HG03066 (cell line): ENCODE data around the gene TTC38.

Source experiments
- ATAC-seq: cut with Tn5 transposase; IDR thresholded peaks from one replicate; pipeline ENCODE4 v1.9.1; 2021; ENCODE audit warnings: low read depth; ENCODE audit not compliant: unreplicated experiment

TTC38 gene

DNA sequence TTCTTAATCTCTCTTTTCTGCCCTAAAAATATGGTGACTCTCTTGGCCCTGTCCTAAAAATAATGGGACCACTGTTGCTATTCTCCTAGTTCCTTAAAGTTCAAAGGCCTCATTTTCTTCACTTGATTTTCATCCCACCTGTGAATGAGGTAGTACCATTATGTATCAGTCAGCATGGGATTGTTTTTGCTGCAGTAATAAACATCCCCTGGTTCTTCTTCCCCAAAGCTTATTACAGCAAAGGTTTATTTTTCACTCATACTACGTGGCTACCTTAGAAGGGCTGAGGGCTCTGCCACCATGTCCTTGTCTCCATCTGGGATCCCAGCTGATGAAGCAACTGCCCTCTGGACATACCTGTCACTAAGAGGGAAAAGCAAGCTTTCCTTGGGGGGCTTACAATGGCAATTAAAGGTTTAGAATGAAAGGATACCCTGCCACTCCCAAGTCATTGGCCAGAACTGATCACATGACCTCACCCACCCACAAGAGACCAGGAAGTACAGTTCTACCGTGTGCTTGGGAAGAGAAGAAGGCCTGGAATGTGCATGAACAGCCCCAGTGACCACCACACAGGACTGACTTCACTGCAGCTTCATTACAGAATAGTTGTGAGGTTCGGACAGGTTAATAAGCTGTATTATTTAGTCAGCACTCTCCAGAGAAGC lies 7.8 kb downstream of the TTC38 start:
- no peak for ATAC-seq

DNA sequence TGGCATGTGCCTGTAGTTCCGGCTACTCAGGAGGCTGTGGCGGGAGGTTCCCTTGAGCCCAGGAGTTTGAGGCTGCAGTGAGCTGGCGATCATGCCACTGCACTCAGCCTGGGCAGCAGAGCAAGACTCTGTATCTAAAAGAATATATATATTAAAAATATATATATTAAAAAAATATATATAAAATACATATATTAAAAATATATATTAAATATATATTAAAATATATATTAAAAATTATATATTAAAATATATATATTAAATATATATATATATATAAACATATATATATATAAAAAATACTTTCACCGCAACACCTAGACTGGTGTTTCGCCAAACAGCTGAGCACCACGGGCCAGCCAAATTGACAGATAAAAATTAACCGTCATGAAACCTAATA lies 8.8 kb downstream of the TTC38 start:
- ATAC-seq = no peak

DNA sequence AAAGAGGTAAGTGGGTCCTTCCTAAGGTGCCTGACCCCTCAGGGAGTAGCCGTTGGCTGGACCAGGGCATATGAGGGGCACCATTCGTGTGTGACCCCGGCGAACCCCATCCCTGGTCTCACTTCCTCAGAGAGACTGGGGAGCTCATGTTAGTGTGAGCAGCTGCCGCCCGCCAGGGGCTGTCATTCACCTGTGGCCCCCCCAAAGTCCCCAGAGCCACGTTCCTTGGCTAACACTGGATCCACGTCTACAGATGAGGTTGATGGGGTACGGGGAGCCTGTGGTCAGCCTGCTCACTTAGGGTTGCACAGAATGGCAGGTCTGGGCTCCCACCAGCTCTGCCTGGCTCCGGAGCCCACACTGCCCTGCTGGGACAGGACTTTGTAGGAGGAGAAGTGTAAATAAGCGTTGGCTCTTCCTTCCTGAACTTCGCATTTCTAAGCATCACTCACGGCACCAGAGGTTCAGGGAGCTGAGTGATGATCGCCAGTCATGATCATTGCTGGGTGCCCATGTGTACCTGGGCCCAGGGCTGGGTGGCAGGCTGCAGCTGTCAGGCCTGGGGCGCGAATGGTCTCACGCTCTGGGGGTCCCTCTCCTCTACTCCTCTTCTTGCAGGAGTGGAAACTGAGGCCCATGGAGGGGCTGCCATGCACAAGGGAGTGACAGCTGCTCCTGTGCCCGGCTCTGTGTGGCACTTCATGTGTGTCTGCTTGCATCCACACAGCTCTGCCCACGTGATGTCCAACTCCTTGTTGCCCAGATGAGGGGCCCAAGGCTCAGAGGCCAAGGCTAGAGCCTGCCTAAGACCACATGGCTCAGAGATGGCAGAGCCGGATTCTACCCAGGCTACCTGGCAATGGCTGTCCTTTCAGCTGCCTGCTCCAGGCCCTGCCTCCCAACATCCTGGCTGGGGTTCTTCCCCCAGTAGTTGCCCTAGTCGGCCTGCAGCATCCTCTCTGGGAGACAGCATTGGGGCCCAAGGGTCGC lies 11.1 kb downstream of the TTC38 start:
- ATAC-seq = no peak

DNA sequence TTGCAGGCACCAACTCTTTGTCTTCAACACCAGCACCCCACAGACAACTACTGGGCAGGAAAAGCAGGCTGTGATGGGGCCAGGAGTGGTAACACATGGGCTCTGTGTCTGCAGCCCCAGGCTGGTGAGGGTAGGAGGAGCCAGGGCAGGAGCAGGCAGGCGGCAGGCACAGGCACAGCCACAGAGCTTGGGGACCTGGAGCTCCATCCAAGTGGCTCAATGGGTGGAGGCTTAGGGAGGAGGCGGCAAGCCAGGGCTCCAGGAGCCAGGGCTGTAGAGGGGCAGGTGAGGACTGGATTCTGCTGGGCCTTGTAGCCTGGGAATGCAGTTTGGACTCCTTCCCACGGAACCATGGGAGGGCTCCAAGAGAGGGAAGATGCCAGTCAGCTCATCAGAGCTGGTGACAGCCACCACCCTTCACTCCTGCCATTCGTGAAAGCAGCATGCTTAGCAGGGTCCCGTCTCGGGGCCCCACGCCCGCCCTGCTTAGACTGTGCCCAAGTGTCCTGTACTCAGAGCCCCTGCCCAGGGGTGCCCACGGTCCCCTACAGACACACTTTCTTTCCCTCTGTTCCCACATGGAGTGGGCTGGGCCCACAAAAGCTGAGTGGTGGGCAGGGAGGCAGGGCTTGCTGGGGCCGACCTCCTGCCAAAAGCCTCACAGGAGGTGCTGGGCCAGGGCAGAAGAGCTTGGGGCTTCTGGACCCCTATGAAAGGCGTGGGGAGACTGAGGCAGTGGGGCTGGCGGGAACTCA lies 12.4 kb downstream of the TTC38 start:
- no peak for ATAC-seq

DNA sequence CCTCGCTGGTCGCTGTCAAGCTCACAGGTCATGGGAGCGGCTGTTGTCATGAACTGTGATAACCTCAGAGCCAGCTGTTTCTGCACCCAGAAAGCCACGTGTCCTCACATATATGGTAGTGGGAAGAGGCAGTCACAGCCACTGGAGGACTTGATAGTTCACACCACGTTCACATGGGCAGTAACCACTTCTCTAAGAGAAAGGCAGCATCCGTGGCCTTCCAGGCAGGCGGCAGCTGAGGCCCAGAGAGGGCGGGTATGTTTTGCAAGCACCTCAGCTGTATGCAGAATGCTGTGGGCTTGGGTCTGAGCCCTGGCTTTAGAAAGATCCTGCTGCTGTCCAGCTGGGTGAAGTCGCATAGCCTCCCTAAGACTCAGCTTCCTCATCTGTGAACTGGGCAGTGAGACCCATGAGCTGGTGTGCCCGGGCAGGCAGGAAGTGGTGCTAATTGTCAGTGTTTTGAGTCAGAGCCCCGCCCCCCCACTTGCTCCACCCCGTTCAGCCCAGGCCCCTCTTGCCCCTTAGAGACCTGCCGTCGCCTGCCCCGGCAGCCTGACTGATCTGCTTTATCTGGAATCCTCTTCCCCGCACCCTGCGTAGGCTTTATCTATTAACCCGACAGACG lies 13.3 kb downstream of the TTC38 start:
- ATAC-seq = no peak

DNA sequence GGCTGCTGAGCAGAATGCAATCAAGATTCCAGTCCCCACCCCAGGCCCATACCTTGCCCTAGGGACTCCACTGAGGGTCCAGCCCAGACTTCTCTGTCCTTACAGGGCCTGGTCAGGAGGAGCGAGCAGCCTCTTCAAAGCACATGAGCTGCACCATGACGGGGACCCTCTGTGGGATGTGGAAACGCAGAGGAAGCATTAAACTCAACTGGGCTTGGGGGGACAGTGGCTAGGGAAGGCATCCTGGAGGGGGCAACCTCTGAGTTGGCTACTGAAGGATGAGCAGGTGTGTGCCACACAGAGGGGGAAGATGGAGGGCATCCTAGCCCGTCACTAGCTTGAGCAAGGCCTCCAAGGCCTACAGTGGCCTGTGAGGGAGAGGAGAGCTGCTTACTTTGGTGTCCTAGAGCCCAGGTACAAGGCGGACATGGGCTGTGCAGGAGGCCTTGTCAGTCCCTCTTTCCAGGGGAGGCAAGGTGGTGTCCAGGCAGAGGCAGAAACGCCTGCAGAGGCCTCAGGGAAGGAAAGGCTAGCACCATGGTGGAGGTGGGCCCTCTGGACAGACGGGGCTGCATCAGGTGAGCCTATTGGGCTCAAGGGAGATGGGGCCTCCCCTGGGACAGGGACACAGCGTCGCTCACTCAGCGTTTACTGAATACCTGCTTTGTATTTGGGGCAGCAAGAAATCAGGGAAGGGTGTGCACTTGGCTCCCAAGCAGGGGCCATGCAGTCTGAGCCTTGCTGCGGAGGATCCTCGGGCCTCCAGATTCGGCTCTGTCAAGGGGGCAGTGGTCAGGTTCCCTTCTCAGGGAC lies 14.3 kb downstream of the TTC38 start:
- no peak for ATAC-seq

DNA sequence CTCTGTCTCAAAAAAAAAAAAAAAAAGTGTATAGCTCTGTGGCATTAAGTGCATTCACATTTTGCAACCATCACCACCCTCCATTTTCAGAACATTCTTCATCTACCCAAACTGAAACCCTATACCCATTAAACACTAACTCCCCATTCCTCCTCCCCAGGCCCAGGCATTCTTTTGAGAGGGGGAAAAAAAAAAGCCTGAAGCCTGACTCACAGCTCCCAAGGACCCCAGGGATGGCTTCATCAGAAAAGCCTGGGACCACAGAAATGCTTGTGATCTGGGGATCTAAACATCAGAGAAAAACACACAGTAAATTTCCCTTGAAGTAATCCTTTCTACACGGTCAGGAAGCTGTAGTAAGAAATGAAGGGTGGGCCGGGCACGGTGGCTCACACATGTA lies 18.2 kb downstream of the TTC38 start:
- ATAC-seq = no peak

DNA sequence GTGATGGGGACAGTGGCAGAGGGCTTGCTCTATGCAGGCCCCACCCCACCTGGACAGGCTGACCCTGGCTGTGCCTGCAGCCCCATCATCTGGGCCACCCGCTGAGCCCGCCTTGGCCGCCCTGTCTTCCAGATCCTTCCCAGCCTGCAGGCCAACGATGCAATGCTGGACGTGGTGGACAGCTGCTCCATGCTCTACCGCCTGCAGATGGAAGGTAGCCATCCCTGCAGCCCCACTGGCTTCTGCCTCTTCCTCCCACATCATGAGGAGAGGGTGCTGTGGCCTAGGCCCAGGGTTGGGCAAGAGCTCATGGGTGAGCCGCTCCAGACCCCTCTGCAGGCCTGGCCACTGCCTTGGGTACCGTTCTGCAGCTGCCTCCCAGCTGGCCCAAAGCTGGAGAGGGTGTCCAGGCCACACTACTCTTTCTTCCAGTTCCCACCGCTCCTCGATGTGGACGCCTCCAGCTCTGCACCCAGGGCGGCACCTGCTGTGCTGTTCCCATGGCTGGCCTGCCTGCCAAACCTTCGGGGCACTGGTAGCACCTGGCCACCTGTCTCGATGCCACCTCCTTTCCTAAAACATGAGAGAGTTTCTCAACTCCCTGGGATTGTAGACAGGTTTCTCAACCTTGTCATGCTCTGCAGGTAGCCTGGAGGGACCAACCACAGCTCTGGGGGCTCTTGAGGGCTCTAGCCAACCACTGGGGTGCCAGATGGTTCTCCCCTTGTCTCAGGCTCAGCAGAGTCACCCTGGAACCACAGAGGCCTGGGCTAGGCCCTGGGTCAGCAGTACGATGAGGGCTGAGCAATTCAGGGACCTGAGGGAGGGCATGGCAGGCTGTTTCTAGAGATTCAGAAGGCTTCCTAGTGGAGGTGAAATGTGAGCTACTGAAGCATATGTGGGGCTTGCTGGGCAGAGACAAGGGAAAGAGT lies 19.4 kb downstream of the TTC38 start:
- ATAC-seq = no peak

DNA sequence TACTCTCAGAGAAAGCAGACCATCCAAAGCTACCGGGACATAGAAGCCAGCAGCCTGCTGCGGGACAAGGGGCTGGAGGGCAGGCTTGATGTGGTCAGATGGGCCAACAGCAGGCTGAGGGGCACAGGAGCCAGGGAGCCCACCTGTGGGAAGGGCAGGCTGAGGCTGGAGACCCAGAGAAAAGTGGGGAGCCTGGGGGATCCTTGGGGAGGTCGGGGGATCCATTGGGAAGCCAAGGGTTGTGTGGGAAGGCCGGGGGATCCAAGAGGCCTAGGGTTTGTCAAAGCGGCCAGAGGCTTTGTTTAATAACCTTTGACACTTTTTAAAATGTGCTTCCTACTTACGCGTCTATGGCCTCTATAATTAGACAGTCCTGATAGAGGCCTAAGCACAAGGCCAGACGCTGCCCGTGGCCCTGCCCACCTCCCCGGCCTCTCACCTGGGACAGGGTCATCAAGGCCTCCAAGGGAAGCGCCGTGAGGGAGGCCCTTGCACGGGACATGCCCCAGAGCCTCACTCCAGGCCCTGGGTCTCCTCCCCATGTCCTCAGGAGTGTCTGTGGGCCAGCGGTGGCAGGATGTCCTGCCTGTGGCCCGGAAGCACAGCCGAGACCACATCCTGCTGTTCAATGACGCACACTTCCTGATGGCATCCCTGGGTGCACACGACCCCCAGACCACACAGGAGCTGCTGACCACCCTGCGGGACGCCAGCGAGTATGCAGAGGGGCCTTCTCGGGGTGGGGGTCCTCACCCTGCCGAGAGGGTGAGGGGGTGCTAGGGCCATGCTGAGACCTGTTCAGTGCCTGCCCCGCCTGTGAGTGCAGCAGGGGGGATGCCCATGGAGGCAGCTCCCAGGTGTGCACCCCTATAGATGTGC lies 20.3 kb downstream of the TTC38 start:
- peak; percentile 68 for ATAC-seq

DNA sequence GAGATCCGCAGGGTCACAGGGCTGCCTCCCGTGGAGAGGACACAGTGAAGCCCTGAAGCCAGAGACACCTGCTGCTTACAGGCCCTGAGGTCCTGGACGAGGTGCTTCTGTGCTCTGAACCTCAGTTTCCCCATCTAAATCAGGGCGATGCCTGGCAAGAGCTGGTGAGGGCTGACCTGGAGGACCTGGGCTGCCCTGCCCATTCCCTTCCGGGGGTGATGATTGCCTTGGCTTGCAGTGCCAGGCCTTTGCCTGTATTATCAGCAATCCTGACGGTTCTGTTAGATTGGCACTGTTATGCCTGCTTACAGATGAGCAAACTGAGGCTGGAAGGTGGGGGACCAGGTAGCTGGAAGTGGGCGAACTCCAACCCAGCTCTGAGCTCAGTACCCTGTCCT lies 21.0 kb downstream of the TTC38 start:
- no peak for ATAC-seq

DNA sequence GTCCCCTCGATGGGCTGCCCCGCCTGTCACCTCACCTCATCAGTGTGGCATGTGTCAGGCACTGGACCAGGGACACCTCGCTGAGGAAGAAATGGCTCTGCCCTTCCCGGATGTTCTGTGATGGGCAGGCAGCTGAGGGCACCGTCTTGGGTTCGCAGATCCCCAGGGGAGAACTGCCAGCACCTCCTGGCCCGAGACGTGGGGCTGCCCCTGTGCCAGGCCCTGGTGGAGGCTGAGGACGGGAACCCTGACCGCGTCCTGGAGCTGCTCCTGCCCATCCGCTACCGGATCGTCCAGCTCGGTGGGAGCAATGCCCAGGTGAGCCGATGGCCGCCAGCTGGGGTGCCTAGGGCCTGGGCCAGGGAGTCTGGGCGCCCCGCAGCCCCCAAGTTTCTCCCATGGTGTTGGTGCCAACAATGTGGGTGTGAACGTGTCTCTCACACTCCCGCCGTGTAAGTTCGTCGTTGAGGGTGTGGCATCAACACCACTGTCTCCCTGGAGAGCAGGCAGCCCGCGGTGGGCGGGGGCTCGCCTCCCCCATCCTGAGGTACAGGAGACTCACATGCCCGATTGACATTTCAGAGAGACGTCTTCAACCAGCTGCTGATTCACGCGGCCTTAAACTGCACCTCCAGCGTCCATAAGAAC lies 21.6 kb downstream of the TTC38 start:
- ATAC-seq = no peak

DNA sequence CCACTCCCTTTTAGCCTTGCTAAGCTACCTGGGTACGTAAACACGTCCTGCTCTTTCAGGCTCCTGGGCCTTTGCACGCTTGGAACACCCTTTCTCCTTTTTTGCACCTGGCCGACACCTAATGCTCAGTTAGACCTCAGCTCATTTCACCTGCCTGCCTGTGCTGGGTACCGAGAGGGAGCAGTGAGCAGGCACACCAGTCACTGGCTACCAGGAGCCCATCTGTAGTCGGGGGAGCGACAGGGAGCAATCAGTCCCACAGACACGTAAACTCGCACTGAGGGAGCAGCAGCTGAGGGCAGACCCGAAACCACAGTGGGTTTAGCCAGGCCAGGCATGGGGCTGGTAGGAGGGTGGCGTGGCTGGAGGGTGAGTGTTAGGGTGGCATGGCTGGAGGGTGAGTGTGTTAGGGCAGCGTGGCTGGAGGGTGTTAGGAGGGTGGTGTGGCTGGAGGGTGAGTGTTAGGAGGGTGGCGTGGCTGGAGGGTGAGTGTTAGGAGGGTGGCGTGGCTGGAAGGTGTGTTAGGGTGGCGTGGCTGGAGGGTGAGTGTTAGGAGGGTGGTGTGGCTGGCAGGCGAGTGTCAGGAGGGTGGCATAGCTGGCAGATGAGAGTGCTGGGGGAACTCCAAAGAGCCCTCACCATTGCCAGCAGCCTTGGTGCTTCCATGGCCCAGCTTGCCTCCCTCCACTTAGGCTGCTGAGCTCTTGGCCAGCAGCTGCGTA lies 22.5 kb downstream of the TTC38 start:
- no peak for ATAC-seq

DNA sequence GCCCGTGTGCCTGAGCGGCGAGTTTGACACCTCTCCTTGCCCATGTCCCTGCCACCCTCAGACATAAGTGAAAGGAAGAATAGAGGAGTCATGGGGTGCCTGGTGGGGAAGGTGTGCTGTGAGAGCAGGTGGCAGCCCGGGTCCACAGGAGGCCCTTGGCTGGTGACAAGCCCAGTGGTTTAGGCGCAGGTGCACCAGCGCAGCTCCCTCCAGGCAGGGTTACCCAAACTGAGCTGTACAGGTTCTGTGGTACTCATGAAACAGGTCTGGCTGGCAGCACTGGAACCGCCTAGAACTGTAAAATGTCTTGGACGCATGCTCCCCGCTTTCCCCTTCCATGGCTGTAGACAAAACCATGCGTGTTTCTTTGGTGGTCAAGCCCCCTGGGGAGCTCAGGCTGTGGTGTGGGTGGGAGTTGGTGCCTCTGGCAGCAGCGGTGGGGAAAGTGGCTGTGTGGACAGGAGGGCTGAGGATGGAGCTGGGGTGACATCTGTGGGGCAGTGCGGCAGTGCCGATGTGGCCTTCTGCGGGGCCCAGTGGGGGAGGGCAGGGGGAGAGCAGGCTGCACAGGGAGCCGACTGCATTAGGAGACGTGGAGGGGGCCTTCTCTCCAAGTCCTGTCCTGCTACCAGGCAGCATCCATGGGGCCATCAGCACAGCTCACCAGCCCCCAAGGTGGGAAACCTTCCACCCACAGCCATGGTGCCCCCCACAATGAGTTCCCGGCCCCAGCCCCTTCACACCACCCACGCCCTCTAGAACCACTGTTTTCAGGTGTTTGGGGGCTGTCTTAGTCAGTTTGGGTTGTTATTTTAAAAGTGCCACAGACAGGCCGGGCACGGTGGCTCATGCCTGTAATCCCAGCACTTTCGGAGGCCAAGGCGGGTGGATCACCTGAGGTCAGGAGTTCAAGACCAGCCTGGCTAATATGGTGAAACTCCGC lies 23.3 kb downstream of the TTC38 start:
- no peak for ATAC-seq

DNA sequence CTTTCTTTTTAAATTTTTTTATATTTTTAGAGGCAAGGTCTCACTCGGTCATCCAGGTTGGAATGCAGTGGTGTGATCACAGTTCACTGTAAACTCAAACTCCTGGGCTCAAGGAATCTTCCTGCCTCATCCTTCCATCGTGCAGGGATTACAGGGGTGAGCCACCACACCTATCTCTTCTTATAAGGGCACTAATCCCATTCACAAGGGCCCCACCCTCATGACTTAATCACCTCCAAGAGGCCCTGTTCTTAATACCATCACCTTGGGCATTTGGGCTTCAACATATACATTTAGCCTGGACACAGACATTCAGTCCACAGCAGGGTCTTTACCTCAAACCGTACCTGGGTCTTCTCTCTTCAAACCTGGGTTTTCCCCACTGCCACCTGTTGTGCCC lies 24.4 kb downstream of the TTC38 start:
- ATAC-seq = no peak

DNA sequence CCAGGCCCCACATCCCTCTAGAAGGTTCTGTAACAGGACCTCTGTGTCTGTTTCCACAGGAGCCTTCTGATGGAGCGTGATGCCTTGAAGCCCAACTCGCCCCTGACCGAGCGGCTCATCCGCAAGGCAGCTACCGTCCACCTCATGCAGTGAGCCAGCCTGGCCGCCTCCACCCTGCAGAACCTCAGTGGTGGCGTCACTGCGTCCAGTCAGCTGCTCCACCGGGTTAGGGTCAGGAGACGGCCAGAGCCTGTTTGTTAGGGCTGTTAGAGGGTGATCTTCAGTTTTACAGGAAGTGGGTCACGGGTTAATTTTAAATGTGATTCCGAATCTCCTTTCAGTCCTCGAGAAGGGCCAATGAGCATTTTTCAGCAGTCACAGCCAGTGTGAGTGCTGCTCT lies 24.9 kb downstream of the TTC38 start:
- no peak for ATAC-seq
